HG02798 (cell line): Measurements from ENCODE around the gene APP.

ENCODE experiments used
- ATAC-seq: cut with Tn5 transposase; IDR thresholded peaks from one replicate; pipeline ENCODE4 v1.9.1; 2021; ENCODE audit warnings: mild to moderate bottlenecking; ENCODE audit not compliant: unreplicated experiment, poor library complexity

APP gene

DNA sequence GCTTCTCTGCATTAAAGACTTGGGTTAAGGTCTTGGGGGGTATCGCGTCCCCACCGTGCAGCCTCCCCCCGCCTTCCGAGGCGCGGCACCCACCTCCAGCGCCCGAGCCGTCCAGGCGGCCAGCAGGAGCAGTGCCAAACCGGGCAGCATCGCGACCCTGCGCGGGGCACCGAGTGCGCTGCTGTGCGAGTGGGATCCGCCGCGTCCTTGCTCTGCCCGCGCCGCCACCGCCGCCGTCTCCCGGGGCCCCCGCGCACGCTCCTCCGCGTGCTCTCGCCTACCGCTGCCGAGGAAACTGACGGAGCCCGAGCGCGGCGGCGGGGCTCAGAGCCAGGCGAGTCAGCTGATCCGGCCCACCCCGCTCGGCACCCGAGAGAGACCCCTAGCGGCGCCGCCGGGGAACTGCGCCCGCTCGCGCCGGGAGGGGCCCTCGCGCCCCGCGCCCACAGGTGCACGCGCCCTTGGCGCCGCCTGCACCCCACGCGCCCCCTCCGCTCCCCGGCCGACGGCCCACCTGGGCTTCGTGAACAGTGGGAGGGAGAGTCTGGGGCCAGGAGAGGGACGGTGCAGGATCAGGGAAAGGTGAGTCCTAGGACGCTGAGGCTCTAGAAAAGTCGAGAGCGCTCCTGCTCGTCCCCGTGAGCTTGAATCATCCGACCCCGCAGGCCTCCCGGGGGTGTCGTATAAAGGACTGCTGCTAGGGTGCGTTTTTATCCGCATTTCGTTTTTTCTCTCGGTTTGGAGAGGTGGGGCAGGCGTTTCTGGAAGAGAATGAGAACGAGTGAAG, at the start of gene APP:
Gene APP (minus strand): TSS at position 300 of the 787 bp plus-strand sequence. CDS start 150 bp downstream, at position 150.
- peak; percentile 90 for ATAC-seq

DNA sequence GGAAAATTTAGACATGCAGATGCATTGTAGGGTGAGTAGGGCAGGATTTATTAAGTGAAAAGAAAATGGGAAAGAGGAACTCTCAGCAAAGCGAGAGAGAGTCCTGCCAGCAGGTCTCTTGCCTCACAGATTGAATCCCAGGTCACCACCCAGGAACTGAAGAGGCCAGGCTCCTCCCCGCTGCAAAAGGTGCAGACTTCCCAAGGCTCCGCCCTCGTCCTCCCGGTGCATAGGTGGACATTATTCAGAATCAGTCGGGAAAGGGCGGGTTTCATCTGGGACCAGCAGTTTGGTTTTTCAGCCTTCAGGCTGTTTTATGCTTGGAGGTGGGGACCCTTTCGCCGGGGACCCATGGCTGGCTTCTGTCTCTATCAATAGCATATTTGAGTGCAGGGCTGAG, 41.6 kb upstream of the APP start:
- no peak for ATAC-seq

GRCh38 chr21:26210614-26211013, 40.0 kb upstream of the APP start:
- no peak for ATAC-seq

DNA sequence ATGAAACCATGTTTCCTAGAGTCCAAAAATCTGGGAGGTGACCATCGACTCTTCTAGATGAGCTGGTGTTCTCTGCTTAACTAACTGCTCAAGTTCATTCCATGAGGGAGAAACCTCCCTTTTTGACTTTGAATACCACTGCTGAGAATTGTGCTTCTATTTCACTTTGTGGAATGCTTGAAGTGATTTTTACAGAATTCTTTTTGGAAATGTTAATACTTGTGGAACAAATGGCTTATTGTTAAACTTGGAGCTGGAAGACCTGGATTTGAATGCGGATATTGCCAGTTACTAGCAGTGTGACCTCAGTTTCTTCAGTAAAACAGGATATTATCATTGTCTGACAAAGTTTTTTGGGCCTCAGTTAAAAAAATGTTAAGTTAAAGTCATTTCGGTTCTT, 36.5 kb upstream of the APP start:
- no peak for ATAC-seq

DNA sequence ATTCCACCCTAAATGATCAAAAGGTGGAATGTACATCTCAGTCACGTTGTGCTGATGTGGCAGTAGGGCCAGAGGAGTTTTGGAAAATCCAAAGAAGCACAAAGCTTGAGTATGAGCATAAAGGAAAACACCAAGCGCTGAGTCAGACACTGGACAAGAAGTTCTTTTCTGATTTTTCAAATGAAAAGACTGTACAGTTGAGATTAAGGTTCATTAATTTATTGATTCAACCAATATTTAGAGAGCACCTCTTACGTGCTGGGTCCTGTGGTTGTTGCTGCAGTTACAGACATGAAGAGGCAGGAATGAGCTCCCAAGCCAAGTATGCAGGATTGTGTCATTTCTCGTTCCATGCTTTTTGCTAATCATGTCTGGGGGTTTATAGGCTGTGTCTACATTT, 28.9 kb upstream of the APP start:
- ATAC-seq, result no peak

DNA sequence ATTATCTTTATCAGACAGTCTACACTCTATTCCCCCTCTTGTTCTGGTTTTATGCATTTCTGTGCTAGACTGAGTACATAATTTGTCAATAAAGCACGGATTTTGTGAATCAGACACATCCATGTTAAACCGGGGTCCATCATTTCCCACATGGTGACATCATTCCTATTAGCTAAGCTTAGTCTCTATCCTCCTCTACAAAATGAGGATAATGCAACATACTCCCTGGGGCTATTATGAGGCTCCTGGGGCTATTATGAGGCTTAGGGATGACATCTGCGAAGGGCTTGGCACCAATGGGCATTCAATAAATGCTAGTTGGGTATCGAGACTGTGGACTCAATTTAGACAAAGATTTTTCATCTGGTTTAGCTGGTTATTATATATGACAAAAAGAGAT, 25.1 kb upstream of the APP start:
- ATAC-seq, result no peak

GRCh38 chr21:26194811-26195251, 24.3 kb upstream of the APP start:
- ATAC-seq, result no peak

DNA sequence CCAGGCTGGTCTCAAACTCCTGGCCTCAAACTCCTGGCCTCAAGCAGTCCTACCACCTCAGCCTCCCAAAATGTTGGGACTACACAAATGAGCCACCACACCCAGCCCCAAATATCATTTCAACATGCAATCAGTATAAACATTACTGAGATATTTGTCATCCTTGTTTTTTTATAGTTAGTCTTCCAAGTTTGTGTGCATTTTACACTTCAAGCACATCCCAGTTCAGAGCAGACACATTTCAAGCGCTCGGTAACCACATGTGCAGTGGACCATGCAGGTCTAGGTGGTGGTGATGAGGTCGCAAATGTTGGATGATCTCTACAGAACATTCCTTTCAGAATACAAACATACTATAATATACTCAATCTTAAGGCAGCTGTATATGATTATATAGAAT, 23.8 kb upstream of the APP start:
- ATAC-seq, result no peak

DNA sequence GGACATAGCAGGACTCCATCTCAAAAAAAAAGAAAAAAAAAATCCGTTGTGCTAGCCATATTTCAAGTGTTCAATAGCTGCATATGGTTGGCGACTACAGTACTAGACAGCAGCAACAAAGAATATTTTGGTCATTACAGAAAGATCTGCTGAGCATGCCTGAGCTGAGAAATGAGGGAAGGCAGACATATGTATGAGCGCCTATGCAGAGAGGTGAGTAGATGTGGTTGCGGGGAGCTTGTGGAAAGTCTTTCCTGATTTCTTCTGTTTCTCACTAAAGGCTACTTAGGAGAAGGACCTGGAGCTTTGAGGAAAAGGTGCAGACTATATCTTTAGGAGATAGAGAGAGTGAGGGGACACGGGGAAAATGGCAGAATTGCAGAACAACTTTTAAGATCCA, 21.0 kb upstream of the APP start:
- no peak for ATAC-seq

GRCh38 chr21:26188422-26188821, 17.9 kb upstream of the APP start:
- ATAC-seq, result no peak

DNA sequence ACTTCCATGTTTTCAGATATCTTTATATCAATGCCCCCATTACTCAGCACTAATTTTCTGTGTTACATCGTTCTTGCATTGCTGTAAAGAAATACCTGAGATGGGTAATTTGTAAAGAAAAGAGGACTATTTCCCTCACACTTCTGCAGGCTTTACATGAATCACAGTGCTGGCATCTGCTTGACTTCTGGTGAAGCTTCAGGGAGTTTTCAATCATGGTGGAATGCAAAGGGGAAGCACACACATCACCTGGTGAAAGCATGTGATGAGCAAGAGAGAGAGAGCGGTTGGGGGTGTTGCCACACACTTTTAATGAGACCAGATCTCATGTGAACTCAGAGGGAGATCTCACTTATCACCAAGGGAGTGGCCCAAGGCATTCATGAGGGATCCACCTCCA, 14.9 kb upstream of the APP start:
- ATAC-seq, result no peak

DNA sequence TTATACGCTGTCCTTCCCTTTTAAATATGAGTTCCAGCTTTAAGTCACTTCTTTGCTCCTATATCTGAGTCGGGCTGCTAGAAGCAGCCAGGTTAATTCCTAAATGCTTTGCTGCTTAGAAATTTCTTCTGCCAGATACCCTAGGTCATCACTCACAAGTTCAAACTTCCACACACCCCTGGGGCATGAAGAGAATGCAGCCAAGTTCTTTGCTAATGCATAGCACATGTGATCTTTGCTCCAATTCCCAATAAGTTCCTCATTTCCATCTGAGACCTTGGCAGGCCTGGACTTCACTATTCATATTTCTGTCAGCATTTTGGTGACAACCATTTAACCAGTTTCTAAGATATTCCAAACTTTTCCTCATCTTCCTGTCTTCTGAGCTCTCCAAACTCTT, 14.5 kb upstream of the APP start:
- no peak for ATAC-seq

GRCh38 chr21:26179501-26179900, 8.9 kb upstream of the APP start:
- ATAC-seq, result no peak

DNA sequence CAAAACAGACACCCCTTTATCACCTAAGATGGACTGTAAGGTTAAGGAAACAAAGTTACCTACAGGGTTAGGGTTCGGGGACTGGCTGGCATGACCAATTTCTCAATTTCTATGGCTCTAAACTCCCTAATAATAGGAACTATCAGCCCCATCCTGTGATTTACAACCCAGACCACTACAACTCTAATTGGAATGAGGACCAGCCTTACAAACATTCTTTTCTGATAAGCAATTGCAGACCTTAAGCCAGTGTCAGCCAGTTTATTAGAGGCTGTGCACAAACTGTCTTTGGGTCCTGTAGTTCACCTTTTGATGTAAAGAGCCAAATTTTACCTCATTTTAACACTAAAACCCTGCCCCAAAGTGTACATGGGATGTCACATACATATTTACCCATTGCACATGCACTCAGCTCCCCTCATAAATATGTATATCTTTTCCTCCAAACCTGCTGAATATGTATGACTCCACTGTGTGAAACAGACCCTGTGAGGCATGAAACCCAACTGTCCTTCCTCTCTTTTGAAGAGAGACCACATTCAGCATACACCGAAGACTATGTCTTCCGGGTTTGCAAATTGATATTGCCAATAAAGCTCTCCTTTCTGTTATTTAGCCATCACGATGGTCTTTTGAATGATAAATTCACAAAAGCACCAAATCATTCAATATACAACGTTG, 7.3 kb upstream of the APP start:
- ATAC-seq, result peak; percentile 36

GRCh38 chr21:26177187-26177586, 6.6 kb upstream of the APP start:
- no peak for ATAC-seq

GRCh38 chr21:26171258-26172100, 909 bp upstream of the APP start:
- ATAC-seq, result no peak

DNA sequence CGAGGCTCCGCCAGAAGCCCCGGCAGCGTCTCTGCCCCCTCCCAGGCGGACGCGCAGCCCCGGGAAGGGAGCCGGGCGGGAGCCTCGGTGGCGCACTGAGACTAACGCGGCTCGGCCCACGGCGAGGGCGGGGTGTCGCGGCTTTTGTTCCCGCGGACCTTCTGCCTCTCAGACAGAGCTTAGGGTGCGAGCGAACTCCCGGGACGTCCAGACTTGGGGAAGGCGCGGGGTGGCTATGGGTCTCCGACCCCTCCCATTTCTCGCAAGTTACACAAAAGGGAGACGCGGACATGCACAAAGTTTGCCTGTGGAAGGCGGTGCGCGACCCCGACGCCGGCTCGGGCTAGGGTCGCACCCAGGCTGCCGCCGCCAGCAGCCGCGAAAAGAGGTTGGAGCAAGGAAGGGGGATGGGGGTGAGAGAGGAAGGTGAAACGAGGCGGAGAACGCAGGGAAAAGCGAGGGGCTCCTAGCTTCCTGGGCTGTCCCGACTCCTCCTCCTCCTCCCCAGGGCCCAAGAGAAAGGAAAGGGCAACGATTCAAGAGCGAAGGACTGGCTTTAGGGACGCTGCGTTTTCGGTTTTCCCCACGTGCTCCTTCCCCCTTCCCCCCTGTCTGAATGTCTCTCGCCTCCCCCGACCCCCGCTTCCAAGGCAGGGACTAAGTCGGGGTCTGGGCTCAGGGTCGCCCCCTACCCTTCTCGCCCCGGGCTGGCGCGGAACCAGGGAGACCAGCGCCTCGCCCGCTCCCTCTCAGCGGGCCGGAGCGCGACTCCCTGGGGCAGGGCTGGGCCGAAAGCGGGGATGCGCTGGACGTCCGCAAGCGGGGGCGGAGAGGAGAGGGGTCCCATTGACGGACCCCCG, 729 bp downstream of the APP start:
- peak; percentile 29 for ATAC-seq

DNA sequence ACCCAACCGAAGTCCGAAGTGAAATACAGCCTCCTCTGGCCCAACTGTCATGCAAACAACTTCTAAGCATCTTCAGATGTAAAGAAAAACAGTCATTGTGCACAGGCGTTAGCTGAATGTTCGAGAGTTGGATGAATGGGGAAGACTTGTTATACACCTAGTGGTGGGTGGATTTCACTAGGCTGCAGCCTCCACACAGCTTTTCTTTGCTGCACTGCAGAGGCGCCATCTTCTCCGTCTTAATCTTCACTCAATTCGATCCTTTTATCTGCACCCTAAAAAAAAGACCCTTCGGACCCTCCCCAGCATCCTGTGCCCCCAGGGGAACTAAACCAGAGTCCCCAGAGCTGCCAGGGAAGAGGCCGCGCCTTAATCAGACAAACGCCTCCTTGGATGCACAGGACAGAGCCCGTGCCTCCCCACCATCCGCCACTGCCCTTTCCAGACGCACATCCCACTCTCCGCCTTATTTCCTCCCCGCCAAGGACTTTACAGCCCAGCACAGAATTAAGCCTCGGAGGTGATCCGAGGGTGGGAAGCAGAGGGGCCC, 1.4 kb downstream of the APP start:
- peak; percentile 46 for ATAC-seq

DNA sequence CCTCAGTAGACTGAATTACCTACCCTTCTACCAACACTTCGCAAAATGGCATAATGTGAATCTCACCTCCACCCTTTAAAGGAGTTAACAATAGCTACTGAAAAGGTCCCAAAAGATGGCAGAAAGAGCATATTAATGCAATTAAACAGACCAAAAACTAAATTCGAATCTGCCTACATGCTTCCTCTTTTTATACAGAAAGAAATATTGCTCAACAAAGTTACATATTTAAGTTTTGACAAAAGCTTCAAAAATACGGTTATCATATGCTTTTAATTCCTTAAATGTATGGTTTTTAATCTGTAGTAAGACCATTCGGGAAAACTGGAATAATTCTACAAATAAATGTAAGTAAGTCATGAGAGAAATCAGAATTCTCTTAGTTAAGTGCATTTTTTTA, 2.2 kb downstream of the APP start:
- ATAC-seq, result no peak

- ATAC-seq, result no peak
Measured at GRCh38 chr21:26167593-26167992, 3.0 kb downstream of the APP start.
